HG03097 (cell line): ENCODE measurements around the gene PROX2.

Source experiments
- ATAC-seq: cut with Tn5 transposase; IDR thresholded peaks from one replicate; pipeline ENCODE4 v1.9.1; 2021; ENCODE audit not compliant: unreplicated experiment, low FRiP score

PROX2 gene

DNA sequence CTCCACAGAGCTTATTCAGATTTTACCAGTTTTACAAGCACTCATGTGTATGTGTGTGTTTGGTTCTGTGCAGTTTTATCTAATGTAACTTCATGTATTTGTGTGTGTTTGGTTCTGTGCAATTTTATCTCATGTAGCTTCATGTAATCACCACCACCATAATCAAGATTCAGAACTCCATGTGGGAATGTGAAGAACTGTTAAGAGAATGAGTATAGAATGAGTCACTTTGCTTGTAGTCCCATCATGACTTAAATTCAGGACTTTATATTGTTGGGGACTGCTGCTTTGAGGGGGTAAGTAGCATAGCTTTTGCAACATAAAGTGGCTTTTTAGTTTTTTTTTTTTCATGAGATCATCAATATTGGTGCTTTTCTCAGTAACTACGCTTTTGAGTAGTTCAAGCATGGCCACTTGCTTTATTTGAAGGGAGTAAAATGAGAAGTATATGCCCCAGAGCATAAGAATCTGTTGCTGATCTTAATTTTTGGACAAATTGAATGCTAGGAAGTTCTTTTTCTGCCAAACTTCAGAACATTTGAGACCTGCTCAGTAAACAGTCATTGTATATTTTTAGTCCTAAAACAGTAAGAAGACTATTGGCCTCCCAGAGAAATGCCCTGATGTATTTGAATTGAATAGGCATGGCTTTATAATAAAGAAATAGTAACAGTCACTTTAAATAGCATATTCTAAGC is 28.8 kb downstream of the PROX2 start:
- ATAC-seq, result no peak

GRCh38 chr14:74846168-74846567 is 29.8 kb downstream of the PROX2 start:
- no peak for ATAC-seq

DNA sequence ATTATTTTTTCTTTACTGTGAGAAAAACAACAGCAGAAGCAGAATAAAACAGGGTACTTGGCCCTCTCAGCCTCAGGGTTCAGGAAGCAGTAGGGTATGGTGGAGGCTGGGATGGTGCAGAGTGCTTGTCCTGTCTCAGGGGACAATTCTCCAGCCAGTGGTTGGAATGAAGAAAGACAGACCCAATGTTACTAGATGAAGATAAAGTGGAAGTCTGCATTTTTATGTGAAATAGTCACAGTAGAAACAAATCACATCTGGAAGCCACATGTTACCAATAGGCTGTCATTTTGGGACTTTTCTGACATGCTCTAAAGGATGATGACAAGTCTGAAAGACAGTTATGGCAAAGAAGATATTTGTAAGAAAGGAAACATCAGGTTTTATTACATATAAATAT is 32.3 kb downstream of the PROX2 start:
- ATAC-seq, result no peak

DNA sequence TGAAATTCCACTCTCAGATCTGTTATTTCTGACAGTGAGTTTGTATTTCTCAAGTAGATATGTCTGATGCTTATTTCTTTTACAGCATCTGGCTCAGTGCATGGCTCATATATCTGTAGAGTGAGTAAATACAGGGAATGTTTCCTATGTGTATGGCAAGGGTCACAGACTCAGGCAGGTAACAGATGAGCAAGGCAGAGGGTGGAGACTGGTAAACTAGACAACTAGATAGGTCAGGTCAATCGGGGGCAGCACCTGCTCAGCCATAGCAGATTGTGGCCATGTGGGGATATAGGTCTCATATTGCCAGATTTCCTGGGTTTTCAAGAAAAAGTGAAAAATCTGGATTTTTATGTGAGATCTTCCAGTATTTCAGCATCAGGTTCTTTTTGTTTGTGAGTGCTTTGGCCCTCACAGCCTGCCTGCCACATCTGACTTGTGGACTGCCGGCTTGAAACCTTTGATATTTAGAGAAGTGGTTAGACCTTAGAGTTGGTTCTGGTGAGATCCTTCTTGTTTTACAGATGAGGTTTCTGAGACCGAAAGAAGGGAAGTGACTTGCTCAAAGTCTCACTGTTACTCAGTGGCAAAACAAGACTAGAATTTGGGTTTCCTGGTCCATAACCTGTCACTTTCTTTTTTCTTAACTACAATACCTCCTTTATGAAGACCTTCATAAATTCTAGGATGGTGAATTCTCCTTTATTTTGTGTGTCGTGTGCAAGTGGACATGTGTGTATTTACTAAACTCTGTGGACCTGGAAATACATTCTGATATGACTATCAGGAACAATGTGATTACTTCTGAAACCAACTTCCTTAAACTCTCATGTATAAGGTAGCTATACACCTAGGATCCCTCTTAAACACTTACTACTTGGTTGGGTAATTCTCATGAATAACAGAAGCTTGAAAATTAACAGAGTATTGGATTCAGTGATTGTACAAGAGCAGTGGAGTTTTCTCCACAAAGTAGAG is 34.4 kb downstream of the PROX2 start:
- peak; percentile 67 for ATAC-seq

DNA sequence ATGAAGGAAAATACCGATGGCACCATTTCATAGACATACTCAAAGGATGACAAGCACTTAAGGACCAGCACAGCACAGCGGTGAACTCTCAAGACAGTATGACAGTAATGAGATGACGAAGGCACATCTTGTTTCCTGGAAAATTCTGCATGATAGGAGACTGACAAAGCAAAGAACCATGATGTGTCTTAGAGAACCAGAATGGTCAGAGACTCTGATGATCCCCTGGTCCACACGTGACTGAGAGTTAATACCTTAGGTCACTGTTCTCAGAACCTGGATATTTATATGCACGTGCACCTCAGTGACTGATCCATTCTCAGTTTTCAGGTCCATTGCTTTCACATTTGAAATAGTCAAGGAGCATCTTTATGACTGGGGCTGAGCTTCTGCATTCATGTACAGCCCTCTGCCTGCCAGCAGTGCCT is 35.3 kb downstream of the PROX2 start:
- ATAC-seq, result peak; percentile 37

- no peak for ATAC-seq
Measured at GRCh38 chr14:74838166-74838565, 37.8 kb downstream of the PROX2 start.

GRCh38 chr14:74836251-74836960 is 39.5 kb downstream of the PROX2 start:
- no peak for ATAC-seq

DNA sequence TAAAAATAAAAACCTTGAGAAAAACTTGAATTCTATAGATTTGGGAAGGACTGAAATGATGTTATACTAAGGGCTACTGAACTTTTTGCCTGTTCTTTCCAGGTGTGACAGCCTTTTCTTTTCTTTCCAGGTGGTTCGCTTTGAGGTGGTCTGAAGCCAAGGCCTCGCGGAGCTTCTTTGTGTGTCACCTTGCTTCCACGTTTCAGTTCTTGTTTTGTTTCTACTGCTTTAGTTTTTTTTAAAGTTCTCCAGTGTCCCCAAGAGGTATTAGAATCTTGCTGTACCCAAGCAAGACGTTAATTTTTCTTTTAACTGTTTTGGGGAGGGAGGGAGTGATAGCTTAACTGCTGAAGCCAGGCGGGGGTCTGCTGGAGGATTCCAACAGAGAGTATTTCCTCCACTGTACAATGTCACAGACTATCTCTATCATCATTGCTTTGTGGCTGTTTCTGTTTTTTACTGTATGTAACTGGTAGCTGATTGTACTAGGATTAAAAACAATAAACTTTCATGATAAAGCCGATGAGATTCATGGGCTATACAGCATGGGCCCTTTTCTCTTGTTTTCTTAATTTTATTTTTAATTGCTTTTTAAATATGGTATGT is 40.2 kb downstream of the PROX2 start:
- ATAC-seq, result no peak

DNA sequence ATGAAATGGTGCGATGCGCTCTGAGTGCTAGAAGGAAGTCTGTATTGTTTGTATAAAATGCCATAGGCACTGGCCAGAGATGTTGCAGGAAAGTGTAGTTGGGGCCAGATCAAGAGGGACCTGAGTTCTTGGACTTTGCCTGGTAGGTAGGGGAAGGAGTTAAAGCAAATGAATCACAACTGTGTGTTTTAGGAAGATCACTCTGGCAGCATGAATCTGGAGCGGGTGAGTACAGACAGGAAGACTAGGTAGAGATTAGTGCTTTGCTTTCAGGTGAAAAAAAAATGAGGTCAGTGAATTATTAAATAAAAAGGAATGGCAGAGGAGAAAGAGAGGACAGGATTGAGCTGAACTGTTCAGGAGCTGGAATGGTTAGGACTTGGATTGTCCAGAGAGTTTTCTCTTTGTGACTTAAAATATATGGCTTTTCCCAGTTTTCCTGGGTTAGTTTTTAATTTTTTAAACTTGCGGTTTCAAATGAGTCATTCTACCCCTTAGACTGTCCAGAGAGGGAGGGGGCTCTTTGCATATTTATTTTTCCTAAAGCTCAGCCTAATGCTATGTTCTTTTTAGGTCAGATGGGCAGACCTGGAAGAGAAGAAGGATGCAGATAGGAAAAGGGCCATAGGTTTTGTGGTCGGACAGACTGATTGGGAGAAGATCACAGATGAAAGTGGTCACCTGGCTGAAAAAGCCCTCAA is 41.1 kb downstream of the PROX2 start:
- no peak for ATAC-seq

DNA sequence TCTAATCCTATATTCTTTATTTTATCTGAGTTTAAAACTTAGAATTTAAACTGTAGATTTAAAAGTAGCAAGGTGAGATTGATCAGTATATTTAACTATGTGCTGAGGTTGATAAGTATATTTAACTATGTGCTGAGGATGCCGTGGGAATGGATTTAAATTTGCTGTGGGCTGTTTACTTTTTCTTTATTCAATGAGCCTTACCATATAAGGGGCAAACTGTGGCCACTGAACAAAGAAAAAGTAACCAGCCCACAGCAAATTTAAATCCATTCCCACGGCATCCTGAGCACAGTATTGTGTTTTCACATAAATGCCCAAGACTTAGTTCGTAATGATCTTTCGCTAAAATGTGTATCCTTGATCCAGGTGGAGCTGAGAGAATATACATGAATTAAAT is 43.1 kb downstream of the PROX2 start:
- no peak for ATAC-seq

DNA sequence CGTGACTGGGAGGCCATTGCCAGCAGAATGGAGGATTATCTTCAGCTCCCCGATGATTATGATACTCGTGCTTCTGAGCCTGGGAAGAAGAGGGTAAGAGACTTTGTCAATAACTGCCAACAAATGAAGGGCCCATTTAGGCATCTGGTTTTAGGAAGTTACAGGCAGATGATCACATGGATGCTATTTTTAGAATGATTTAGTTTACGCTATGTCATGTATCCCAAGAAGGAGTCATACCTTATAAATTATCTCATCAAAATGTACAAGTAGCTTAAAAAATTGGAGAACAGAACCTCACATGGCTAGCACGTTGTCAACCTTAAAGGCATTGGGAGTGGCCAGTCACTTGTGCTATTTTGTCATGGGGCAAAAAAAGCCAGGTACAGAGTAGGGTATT is 46.7 kb downstream of the PROX2 start:
- ATAC-seq, result no peak

- no peak for ATAC-seq
Measured at GRCh38 chr14:74826574-74826973, 49.4 kb downstream of the PROX2 start.
